Measurements from ENCODE around the gene GLS. TPM values are rescaled to one million over a fixed set of nuclear protein-coding genes. Genes with fewer than 3 reads are reported as not detected.

The GLS gene
- total RNA-seq, 4 donors from 2014 or later = 175 to 274 (median 197) TPM

GRCh38 chr2:191006997-191007783 lies 126.6 kb downstream of the GLS start:
- H3K27ac ChIP-seq = no peak overlapping the region
- H3K4me1 ChIP-seq = peaks cover 0 to 18% of the 10 kb centered on the region in 2 donors
- H3K9me3 ChIP-seq = no peaks in the 10 kb centered on the region
- TF ChIP-seq CTCF (IDR thresholded peaks at IDR 0.05) (no peak), POLR2A (IDR thresholded peaks at IDR 0.05) (no peak)
- DNase-seq = no peak
- intact Hi-C loops (cut with DNase I) = no loop called here
- WGBS, 2 donors = 96% methylated on average over 4 of the region's 4 CpGs
- H3K4me3 ChIP-seq (replicated peaks in 1 of 3) = no peak overlapping the region
- peaks cover 39 to 42% of the 10 kb centered on the region in 2 donors for H3K36me3 ChIP-seq
- no peaks in the 10 kb centered on the region for H3K27me3 ChIP-seq

- Histone ChIP-seq H3K36me3 (peaks cover 31 to 35% of the 10 kb centered on the region in 2 donors), H3K4me1 (peaks cover 9 to 26% of the 10 kb centered on the region in 2 donors), H3K4me3 (replicated peaks in 1 of 3) (no peak overlapping the region), H3K27me3 (no peaks in the 10 kb centered on the region), H3K27ac (no peak overlapping the region), H3K9me3 (no peaks in the 10 kb centered on the region)
- no peak for TF ChIP-seq POLR2A (IDR thresholded peaks at IDR 0.05)
- no peak for TF ChIP-seq CTCF (IDR thresholded peaks at IDR 0.05)
- intact Hi-C loops (cut with DNase I) = no loop called here
- no peak for DNase-seq
Observed at GRCh38 chr2:191008286-191008685, 127.7 kb downstream of the GLS start.

- Histone ChIP-seq H3K9me3 (no peaks in the 10 kb centered on the region), H3K4me1 (peaks cover 14 to 29% of the 10 kb centered on the region in 2 donors), H3K4me3 (replicated peaks in 1 of 3) (no peak overlapping the region), H3K27me3 (no peaks in the 10 kb centered on the region), H3K36me3 (peaks cover 22 to 23% of the 10 kb centered on the region in 2 donors), H3K27ac (no peak overlapping the region)
- TF ChIP-seq POLR2A (IDR thresholded peaks at IDR 0.05) = no peak
- TF ChIP-seq CTCF (IDR thresholded peaks at IDR 0.05) = no peak
- intact Hi-C loops (cut with DNase I) = loop anchor here (5.0 kb wide), 1 partner anchor 127 kb away; the partner anchor contains the start of gene GLS
- 94 to 97% methylated on average over 4 of the region's 4 CpGs for WGBS, 2 donors
- no peak for DNase-seq
Observed at GRCh38 chr2:191009541-191010374, 129.1 kb downstream of the GLS start.

GRCh38 chr2:191010887-191011885 lies 130.6 kb downstream of the GLS start:
- no peak for DNase-seq
- TF ChIP-seq POLR2A (IDR thresholded peaks at IDR 0.05) (no peak), CTCF (IDR thresholded peaks at IDR 0.05) (no peak)
- intact Hi-C loops (cut with DNase I) = loop anchor here (5.0 kb wide), 1 partner anchor 129 kb away; the partner anchor contains the start of gene GLS
- Histone ChIP-seq H3K4me1 (peaks cover 17 to 31% of the 10 kb centered on the region in 2 donors), H3K36me3 (peaks cover 13 to 15% of the 10 kb centered on the region in 2 donors), H3K27ac (no peak overlapping the region), H3K27me3 (no peaks in the 10 kb centered on the region), H3K9me3 (no peaks in the 10 kb centered on the region), H3K4me3 (replicated peaks in 1 of 3) (no peak overlapping the region)
- WGBS, 2 donors = 89 to 93% methylated on average over 14 of the region's 14 CpGs

All from thyroid gland (tissue), 4 donors.